Panc1 (cell line): ENCODE results near the gene GPR89B.

Experiments used
- POLR2AphosphoS5 ChIP-seq: IDR thresholded peaks from 2 replicates; pipeline ENCODE4 v1.6.1; 2012; ENCODE audit warnings: mild to moderate bottlenecking, low read depth, low read length, moderate library complexity
- TCF7L2 ChIP-seq: IDR thresholded peaks from 2 replicates; pipeline ENCODE4 v1.6.1; 2011; ENCODE audit warnings: mild to moderate bottlenecking, low read depth, low read length, inconsistent platforms
- TF ChIP-seq, protein P1 (sequence below): fragments of 450-650 bp; IDR thresholded peaks from 2 replicates; pipeline ENCODE4 v1.5.1; 2017; ENCODE audit warnings: mild to moderate bottlenecking
- TF ChIP-seq, protein P2 (sequence below), 2 experiments: IDR thresholded peaks; 2 replicates each; pipeline ENCODE4 v1.6.1; 2011 to 2012; ENCODE audit warnings: low read depth in 2 of 2, control low read depth in 1 of 2, low read length in 1 of 2, mild to moderate bottlenecking in 1 of 2, moderate library complexity in 1 of 2; ENCODE audit not compliant: insufficient read depth in 1 of 2

DNA sequence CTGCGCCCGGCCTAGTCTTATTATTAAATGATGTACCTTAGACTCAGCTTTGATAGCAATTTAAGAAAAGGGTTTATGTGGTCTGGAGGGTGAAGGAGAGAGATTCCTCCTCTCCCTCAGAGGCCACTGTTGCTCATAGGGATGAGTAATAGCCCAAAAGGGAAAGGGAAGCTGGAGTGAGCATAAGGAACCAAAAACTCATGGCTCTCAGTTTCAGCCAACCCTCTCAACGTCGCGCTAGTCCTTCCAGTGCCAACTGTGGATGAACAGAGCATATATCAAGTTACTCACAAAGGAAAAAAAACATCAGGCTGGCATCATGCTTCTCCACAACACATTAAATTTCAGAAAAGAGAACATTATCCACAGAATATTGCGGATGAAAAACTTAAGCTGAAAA, 8.3 kb upstream of the GPR89B start:
- TF ChIP-seq POLR2AphosphoS5 (no peak), TCF7L2 (no peak)
- TF ChIP-seq, protein P1, sequence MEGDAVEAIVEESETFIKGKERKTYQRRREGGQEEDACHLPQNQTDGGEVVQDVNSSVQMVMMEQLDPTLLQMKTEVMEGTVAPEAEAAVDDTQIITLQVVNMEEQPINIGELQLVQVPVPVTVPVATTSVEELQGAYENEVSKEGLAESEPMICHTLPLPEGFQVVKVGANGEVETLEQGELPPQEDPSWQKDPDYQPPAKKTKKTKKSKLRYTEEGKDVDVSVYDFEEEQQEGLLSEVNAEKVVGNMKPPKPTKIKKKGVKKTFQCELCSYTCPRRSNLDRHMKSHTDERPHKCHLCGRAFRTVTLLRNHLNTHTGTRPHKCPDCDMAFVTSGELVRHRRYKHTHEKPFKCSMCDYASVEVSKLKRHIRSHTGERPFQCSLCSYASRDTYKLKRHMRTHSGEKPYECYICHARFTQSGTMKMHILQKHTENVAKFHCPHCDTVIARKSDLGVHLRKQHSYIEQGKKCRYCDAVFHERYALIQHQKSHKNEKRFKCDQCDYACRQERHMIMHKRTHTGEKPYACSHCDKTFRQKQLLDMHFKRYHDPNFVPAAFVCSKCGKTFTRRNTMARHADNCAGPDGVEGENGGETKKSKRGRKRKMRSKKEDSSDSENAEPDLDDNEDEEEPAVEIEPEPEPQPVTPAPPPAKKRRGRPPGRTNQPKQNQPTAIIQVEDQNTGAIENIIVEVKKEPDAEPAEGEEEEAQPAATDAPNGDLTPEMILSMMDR = no peak
- TF ChIP-seq, protein P2, sequence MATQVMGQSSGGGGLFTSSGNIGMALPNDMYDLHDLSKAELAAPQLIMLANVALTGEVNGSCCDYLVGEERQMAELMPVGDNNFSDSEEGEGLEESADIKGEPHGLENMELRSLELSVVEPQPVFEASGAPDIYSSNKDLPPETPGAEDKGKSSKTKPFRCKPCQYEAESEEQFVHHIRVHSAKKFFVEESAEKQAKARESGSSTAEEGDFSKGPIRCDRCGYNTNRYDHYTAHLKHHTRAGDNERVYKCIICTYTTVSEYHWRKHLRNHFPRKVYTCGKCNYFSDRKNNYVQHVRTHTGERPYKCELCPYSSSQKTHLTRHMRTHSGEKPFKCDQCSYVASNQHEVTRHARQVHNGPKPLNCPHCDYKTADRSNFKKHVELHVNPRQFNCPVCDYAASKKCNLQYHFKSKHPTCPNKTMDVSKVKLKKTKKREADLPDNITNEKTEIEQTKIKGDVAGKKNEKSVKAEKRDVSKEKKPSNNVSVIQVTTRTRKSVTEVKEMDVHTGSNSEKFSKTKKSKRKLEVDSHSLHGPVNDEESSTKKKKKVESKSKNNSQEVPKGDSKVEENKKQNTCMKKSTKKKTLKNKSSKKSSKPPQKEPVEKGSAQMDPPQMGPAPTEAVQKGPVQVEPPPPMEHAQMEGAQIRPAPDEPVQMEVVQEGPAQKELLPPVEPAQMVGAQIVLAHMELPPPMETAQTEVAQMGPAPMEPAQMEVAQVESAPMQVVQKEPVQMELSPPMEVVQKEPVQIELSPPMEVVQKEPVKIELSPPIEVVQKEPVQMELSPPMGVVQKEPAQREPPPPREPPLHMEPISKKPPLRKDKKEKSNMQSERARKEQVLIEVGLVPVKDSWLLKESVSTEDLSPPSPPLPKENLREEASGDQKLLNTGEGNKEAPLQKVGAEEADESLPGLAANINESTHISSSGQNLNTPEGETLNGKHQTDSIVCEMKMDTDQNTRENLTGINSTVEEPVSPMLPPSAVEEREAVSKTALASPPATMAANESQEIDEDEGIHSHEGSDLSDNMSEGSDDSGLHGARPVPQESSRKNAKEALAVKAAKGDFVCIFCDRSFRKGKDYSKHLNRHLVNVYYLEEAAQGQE (IDR thresholded peaks at IDR 0.05; ENCODE audit: insufficient read depth in 1 of 2, low read depth in 2 of 2, low read length in 1 of 2) = no peak
